Lower lobe of right lung (tissue), 2 donors: ENCODE results near the gene JAZF1. TPM values are rescaled to one million over a fixed set of nuclear protein-coding genes. Genes with fewer than 3 reads are reported as not detected.

Source experiments
- ATAC-seq, 2 donors: fragments of 200-7000 bp; cut with Tn5 transposase; one replicate each; pipeline ENCODE4 v1.9.1; 2020 to 2022; ENCODE audit warnings: mild to moderate bottlenecking in 2 of 2, moderate library complexity in 2 of 2
- DNase-seq: peaks from one replicate; pipeline ENCODE4 v3.0.0-alpha.2; 2020
- H3K27ac ChIP-seq: fragments of 200-600 bp; one replicate; pipeline ENCODE4 v1.8.0; 2022
- H3K27me3 ChIP-seq: fragments of 200-600 bp; one replicate; pipeline ENCODE4 v1.8.0; 2022; ENCODE audit warnings: low read depth
- H3K36me3 ChIP-seq: fragments of 200-600 bp; one replicate; pipeline ENCODE4 v1.8.0; 2022; ENCODE audit warnings: mild to moderate bottlenecking
- H3K4me1 ChIP-seq: fragments of 200-600 bp; one replicate; pipeline ENCODE4 v1.8.0; 2022
- H3K4me3 ChIP-seq: fragments of 200-600 bp; one replicate; pipeline ENCODE4 v1.8.0; 2022; ENCODE audit warnings: mild to moderate bottlenecking
- H3K9me3 ChIP-seq: fragments of 200-600 bp; one replicate; pipeline ENCODE4 v1.8.0; 2022
- intact Hi-C: fragments of 100-400 bp; cut with DNase I; formaldehyde crosslinking; loops from one replicate; pipeline ENCODE4 v1.11.0; 2022
- total RNA-seq: library from RNA; stranded (reverse); fragmentation: NEBNext Ultra II Directional; extraction: Animal tissue kit (Norgen Biotek cat#: 25700); gene quantifications from one replicate; pipeline ENCODE4 v1.2.1, GENCODE V29; 2021
- TF ChIP-seq, protein P1 (sequence below): fragments of 200-600 bp; IDR thresholded peaks from one replicate; pipeline ENCODE4 v1.8.0; 2022; ENCODE audit warnings: antibody characterized with exemption, mild to moderate bottlenecking
- donor health status: DM: no; HTN: yes; CAD: no; lungs with severe emphysema.

Gene JAZF1
- total RNA-seq, 1 donor from 2014 or later, result 19.4 TPM

DNA sequence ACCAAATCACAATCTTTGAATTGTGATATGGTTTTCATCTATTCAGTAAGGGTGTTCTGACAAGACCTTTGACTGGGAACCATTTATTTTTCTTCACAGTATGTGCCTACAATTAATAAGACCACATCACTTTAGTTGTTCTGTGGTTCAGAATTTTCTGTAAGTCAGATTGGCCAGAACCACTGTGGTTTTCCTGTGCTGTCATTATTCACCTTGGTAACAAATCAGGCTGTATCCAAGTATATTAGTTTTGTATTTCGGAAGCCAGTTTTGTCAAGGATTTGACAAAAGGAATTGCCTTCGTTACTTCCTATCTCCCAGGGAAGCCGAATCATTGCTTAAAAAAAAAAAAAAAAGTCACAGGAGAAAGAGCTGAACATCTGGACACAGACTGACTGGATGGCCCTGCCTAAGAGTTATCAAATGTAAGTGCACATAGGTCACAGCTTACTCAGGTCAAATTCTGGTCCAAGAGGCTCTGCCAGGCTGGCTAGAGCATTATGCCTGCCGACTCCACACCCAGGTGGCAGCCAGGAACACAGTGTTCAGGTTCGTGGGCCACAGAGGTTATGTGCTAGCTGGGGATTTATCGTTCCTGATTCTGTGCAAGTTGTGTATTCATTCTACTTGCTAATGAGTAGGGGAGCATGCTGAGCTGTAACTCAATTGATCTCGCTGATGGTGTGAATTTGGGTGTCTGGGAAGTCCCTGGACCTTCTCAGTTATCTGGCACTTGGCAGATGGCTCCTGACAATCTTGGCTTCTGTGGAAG lies 175.3 kb downstream of the JAZF1 start:
- intact Hi-C loops, result no loop called here
- H3K4me3 ChIP-seq, result no peak overlapping the region
- no peak overlapping the region for H3K27ac ChIP-seq
- TF ChIP-seq, protein P1, sequence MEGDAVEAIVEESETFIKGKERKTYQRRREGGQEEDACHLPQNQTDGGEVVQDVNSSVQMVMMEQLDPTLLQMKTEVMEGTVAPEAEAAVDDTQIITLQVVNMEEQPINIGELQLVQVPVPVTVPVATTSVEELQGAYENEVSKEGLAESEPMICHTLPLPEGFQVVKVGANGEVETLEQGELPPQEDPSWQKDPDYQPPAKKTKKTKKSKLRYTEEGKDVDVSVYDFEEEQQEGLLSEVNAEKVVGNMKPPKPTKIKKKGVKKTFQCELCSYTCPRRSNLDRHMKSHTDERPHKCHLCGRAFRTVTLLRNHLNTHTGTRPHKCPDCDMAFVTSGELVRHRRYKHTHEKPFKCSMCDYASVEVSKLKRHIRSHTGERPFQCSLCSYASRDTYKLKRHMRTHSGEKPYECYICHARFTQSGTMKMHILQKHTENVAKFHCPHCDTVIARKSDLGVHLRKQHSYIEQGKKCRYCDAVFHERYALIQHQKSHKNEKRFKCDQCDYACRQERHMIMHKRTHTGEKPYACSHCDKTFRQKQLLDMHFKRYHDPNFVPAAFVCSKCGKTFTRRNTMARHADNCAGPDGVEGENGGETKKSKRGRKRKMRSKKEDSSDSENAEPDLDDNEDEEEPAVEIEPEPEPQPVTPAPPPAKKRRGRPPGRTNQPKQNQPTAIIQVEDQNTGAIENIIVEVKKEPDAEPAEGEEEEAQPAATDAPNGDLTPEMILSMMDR, result no peak
- DNase-seq (no peak), ATAC-seq (no peak)
- no peaks in the 10 kb centered on the region for H3K36me3 ChIP-seq
- H3K9me3 ChIP-seq, result no peaks in the 10 kb centered on the region
- H3K27me3 ChIP-seq, result no peaks in the 10 kb centered on the region
- H3K4me1 ChIP-seq, result no peaks in the 10 kb centered on the region

DNA sequence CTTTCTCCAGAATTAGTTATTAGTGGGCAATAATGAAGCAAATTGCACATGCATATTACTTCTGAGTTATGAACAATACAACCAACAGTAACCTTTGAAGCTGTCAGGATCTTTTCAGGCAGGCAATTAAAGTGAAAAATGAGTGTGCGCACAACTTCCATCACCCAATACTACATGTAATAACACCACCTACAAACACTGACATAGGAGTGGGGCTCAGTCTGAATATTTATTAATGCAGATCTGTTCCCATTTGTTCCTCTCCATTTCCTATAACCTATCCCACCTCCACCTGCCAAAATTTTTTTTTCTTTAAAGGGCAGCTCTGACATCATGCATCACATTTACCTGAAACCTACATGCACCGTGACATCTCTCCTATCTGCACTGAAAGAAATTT lies 177.2 kb downstream of the JAZF1 start:
- DNase-seq (no peak), ATAC-seq (no peak)
- Histone ChIP-seq H3K9me3 (no peaks in the 10 kb centered on the region), H3K36me3 (no peaks in the 10 kb centered on the region), H3K4me1 (no peaks in the 10 kb centered on the region), H3K4me3 (no peak overlapping the region), H3K27ac (no peak overlapping the region), H3K27me3 (no peaks in the 10 kb centered on the region)
- intact Hi-C loops, result no loop called here
- TF ChIP-seq, protein P1, result no peak

DNA sequence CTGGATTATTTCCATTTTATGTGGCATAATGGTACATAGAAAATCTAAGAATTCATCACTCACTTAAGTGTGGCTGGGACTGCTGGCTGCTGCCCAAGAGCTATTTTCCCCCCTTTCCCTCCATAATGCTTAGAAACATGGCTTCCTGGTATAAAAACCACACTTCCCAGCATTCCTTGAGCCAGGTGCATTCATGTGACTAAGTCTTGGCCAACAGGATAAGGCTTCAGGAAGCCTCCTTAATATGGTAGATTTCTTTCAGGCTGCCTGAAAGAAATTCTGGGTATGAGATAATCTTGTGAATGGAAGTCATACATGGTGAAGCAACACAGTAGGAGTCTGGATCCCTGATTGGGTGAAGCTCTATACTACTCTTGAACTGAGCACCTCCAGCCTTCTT lies 178.0 kb downstream of the JAZF1 start:
- H3K4me3 ChIP-seq, result no peak overlapping the region
- no peaks in the 10 kb centered on the region for H3K36me3 ChIP-seq
- ATAC-seq (no peak), DNase-seq (no peak)
- intact Hi-C loops, result no loop called here
- H3K9me3 ChIP-seq, result no peaks in the 10 kb centered on the region
- H3K27ac ChIP-seq, result no peak overlapping the region
- H3K4me1 ChIP-seq, result no peaks in the 10 kb centered on the region
- H3K27me3 ChIP-seq, result no peaks in the 10 kb centered on the region
- TF ChIP-seq, protein P1, result no peak

DNA sequence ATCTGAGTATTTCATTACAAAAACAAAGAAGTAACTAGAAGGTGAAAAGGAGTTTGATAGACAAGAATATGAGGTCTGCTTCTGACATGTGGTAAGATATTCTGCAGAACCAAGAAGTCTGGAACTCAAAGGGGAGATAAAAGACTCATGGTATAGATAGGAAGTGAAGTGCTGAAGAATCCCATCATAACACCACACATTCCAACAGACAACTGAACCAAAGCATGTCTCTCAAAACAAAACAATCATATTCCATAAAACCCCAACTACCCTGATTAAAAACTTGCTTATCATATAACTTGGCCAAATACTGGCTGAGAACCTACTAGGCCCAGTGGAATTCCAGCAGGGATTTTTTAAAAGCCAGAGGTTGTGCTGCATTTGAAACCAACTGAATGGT lies 178.7 kb downstream of the JAZF1 start:
- no peaks in the 10 kb centered on the region for H3K36me3 ChIP-seq
- no peaks in the 10 kb centered on the region for H3K4me1 ChIP-seq
- intact Hi-C loops, result no loop called here
- no peak overlapping the region for H3K27ac ChIP-seq
- no peaks in the 10 kb centered on the region for H3K9me3 ChIP-seq
- H3K4me3 ChIP-seq, result no peak overlapping the region
- TF ChIP-seq, protein P1, result no peak
- H3K27me3 ChIP-seq, result no peaks in the 10 kb centered on the region
- ATAC-seq (no peak), DNase-seq (no peak)

DNA sequence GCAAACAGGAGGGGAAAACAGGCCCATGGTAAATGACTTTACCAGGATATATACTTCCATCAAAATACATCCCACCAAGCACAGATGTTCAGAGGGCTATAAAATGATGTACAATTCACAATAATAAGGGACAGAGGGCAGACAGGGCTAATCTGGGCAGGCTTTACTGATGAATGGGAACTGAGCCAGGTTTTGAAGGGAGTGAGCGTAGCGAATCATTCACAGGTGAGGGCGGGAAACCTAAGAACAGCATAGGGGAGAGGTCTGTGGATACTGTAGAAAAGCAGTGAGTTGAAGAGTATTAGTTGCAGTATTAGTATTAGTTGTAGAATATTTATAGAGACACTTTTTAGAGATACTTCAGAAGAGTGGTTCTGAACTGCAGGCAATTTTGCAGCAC lies 180.8 kb downstream of the JAZF1 start:
- TF ChIP-seq, protein P1, result no peak
- Histone ChIP-seq H3K27ac (no peak overlapping the region), H3K27me3 (no peaks in the 10 kb centered on the region), H3K4me3 (no peak overlapping the region), H3K9me3 (no peaks in the 10 kb centered on the region), H3K36me3 (no peaks in the 10 kb centered on the region), H3K4me1 (peaks cover 3% of the 10 kb centered on the region)
- no peak for ATAC-seq
- intact Hi-C loops, result no loop called here
- DNase-seq, result no peak
